K562 (cell line): ENCODE results near the gene BACE2.

Source experiments
- ATF2 ChIP-seq: sonication (generic); formaldehyde crosslinking; IDR thresholded peaks from 2 replicates; pipeline ENCODE4 v1.8.1; 2022; ENCODE audit warnings: missing genetic modification reagents
- ELK1 ChIP-seq: sonication (generic); formaldehyde crosslinking; IDR thresholded peaks from 2 replicates; pipeline ENCODE4 v1.8.1; 2022; ENCODE audit warnings: missing genetic modification reagents
- EP300 ChIP-seq: IDR thresholded peaks from 2 replicates; pipeline ENCODE4 v1.6.1; 2012; ENCODE audit warnings: low read length, improper control_type of control experiment
- ESRRA ChIP-seq: fragments of 450-650 bp; IDR thresholded peaks from 2 replicates; pipeline ENCODE4 v1.6.1; 2014; ENCODE audit warnings: low read depth, mild to moderate bottlenecking, moderate library complexity, borderline replicate concordance
- EZH2 ChIP-seq: IDR thresholded peaks from 2 replicates; pipeline ENCODE4 v1.6.1; 2012; ENCODE audit warnings: low read depth, mild to moderate bottlenecking, inconsistent platforms, low read length, borderline replicate concordance
- GTF3C2 ChIP-seq: IDR thresholded peaks from 3 replicates; pipeline ENCODE4 v1.6.1; 2011; ENCODE audit warnings: borderline replicate concordance, mild to moderate bottlenecking, moderate library complexity; ENCODE audit not compliant: insufficient read length; ENCODE audit errors: extremely low read depth
- MAFF ChIP-seq: IDR thresholded peaks from 2 replicates; pipeline ENCODE4 v1.6.1; 2012; ENCODE audit warnings: low read length, improper control_type of control experiment
- NELFE ChIP-seq: IDR thresholded peaks from 2 replicates; pipeline ENCODE4 v1.6.1; 2011; ENCODE audit warnings: mild to moderate bottlenecking; ENCODE audit not compliant: insufficient read depth, insufficient read length
- RAD21 ChIP-seq, 2 experiments: fragments of 250-450 bp in 1 of 2; fragments of 450-650 bp in 1 of 2; sonication (Bioruptor Pico) in 1 of 2; formaldehyde crosslinking in 1 of 2; IDR thresholded peaks in 1 of 2; conservative IDR thresholded peaks in 1 of 2; 2 replicates each; pipeline versions ENCODE4 v1.4.0 to v1.8.0; 2020 to 2022; ENCODE audit warnings: mild to moderate bottlenecking in 2 of 2, moderate library complexity in 1 of 2
- SAP30 ChIP-seq: fragments of 200-600 bp; sonication (generic); IDR thresholded peaks from 2 replicates; pipeline ENCODE4 v1.6.1; 2012; ENCODE audit warnings: borderline replicate concordance, low read depth, mild to moderate bottlenecking, moderate library complexity, low read length, control low read depth, inconsistent platforms; ENCODE audit not compliant: insufficient read depth, poor library complexity, severe bottlenecking
- TCF7 ChIP-seq: sonication (generic); IDR thresholded peaks from 2 replicates; pipeline ENCODE4 v1.6.1; 2016; ENCODE audit warnings: antibody characterized with exemption, borderline replicate concordance
- ZBTB7A ChIP-seq: IDR thresholded peaks from 2 replicates; pipeline ENCODE4 v1.6.1; 2011; ENCODE audit warnings: low read depth, mild to moderate bottlenecking, low read length, moderate library complexity, borderline replicate concordance; ENCODE audit not compliant: control insufficient read depth
- ZNF780A ChIP-seq: fragments of 250-450 bp; sonication (Bioruptor Pico); IDR thresholded peaks from 2 replicates; pipeline ENCODE4 v1.5.0; 2021; ENCODE audit warnings: mild to moderate bottlenecking

- TF ChIP-seq ELK1 (CRISPR knock-in tag) (no peak), EZH2 (no peak), ZBTB7A (no peak), NELFE (no peak), TCF7 (no peak), ZNF780A (no peak), ESRRA (no peak), RAD21 (CRISPR knock-in tag; conservative IDR thresholded peaks at IDR 0.05 in 1 of 2, IDR thresholded peaks at IDR 0.05 in 1 of 2) (no peak), SAP30 (no peak), MAFF (no peak), ATF2 (CRISPR knock-in tag) (no peak), GTF3C2 (no peak), EP300 (no peak)
Observed at GRCh38 chr21:41242238-41242829, 74.4 kb downstream of the BACE2 start.
